ENCODE measurements around the gene AOPEP. TPM values are rescaled to one million over a fixed set of nuclear protein-coding genes. Genes with fewer than 3 reads are reported as not detected.
A peak's percentile ranks its signal among the peaks of the same experiment; 100 is the strongest.

The AOPEP gene
- total RNA-seq, 1 donor: 20.7 TPM

DNA sequence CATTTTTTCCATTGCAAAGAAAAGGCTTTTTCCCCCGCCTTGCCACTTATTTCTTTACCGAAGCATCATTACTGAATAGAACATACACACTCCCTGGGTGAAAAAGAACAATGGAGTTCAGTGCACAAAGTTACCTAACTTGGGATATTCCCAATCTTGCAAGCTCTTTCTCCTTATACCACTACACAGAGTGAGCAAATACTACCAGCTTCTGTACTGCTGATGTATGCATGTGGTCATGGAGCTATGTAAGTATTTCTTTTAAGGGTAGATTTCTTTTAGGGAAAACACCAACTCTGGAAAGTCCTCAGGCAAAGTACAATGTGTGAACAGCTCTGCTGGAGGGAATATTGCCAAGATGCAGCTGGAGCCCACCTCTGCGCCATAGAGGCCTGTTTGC, 81.1 kb downstream of the AOPEP start:
- DNase-seq (ENCODE audit: low read depth in 2 of 3, low spot score in 2 of 3): no peak

- DNase-seq (ENCODE audit: low read depth in 2 of 3, low spot score in 2 of 3): no peak
Measured at GRCh38 chr9:94808926-94809700, 82.6 kb downstream of the AOPEP start.

DNA sequence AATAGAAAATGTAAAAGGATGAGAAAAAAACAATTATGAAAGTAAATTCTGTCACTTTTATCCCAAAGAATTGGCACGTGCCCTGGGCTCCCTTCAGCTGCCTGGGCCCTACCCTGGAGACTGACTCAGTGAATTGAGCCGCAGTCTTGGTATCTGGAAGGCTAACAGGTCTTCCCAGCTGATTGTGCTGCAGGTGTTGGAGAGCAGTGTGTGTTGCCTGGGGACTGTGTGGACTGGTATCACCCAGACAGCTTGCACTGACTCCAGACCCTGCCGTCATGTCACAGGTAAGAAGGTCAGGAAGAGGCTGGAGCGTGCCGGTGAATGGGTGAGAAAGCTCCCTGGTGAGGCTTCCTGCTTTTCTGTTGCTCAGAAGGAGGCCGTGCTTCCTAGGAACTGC, 83.3 kb downstream of the AOPEP start:
- DNase-seq (ENCODE audit: low read depth in 2 of 3, low spot score in 2 of 3): no peak

DNA sequence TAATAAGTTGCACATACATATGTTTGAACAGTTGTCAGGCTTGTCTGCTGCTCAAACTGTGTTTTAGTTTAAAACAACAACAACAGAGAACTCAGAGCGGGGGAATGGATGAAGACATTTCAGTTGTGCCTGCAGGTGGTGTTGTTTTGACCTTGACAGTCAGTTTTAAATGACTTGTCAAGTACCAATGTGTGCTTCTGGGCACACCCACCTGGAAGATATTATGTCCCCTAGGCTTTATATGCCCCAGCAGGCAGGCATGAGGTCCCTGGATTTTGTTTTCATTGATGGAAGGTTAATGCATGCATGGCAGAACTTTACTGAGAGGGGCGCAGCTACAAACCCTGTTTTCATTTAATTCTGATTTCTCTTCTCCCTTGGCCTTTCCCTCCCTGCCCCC, 84.6 kb downstream of the AOPEP start:
- no peak for DNase-seq (ENCODE audit: low read depth in 2 of 3, low spot score in 2 of 3)

DNA sequence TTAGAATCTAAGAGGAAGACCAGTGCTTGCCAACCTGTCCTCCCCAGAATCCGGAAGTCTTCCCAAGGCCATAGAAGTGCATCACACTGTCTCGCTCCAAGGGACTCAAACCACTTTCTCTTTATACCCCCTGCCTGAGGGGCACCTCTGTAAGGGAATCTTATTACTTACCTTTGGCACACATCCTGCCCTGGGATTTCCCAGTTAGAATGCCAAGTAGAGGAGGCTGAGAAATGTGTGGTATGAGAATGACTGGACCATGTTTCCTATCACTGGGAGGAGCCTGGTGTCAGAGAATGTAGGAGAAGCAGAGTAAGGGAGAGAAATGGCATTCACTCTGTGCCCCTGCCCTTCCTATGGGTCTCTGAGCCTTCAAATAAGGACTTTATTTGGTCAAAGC, 85.8 kb downstream of the AOPEP start:
- DNase-seq (ENCODE audit: low read depth in 2 of 3, low spot score in 2 of 3): no peak

- no peak for DNase-seq (ENCODE audit: low read depth in 2 of 3, low spot score in 2 of 3)
Measured at GRCh38 chr9:94813379-94813778, 86.9 kb downstream of the AOPEP start.

- no peak for DNase-seq (ENCODE audit: low read depth in 2 of 3, low spot score in 2 of 3)
Measured at GRCh38 chr9:94817291-94818177, 91.0 kb downstream of the AOPEP start.

GRCh38 chr9:94818178-94818541, 91.7 kb downstream of the AOPEP start:
- DNase-seq (ENCODE audit: low read depth in 2 of 3, low spot score in 2 of 3): no peak

DNA sequence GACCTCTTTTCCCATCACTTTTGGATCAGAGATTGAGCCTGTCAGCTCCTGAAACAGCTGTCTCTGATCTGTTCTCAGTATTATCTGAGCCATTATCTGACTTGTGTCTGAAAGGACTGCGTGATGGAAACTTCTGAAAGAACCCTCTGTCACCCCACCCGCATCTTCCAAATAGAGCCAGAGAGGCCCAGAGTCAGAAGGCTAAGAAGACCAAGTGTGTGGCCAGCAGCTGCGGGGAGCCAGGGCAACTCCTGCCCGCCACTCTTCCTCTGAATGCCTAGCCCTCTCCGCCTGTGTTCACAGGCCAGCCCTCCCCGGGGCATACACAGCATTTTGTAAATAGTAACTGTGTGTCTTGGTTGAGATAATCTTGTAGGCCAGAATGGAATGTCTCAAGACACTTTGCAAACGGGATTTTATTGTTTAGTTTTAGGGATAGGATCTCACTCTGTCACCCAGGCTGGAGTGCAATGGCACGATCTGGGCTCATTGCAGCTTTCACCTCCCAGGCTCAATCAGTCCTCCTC, 92.7 kb downstream of the AOPEP start:
- DNase-seq (ENCODE audit: low read depth in 2 of 3, low spot score in 2 of 3): no peak

GRCh38 chr9:94821098-94821887, 94.8 kb downstream of the AOPEP start:
- peak in 1 of 3 donors; percentile 19 for DNase-seq (ENCODE audit: low read depth in 2 of 3, low spot score in 2 of 3)

GRCh38 chr9:94822273-94822672, 95.8 kb downstream of the AOPEP start:
- no peak for DNase-seq (ENCODE audit: low read depth in 2 of 3, low spot score in 2 of 3)

DNA sequence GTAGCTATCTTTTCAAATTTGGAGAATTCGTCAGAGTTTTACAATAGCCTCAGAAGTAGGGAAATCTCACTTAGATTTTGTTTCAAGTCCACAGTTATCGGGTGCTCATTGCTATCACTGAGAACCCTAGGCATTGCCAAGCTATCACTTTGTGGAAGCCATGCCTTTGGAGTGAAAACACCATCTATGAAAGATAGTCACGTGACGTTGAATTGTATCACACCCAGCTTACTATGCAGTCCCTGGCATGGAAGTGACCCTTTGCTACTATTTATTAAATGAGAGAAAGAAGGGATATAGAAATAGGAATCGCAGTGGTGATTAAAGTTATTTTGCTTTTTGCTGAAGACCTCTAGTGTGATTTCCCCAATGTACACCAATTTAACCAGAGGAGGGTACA, 97.2 kb downstream of the AOPEP start:
- no peak for DNase-seq (ENCODE audit: low read depth in 2 of 3, low spot score in 2 of 3)

- no peak for DNase-seq (ENCODE audit: low read depth in 2 of 3, low spot score in 2 of 3)
Measured at GRCh38 chr9:94824411-94824810, 97.9 kb downstream of the AOPEP start.

DNA sequence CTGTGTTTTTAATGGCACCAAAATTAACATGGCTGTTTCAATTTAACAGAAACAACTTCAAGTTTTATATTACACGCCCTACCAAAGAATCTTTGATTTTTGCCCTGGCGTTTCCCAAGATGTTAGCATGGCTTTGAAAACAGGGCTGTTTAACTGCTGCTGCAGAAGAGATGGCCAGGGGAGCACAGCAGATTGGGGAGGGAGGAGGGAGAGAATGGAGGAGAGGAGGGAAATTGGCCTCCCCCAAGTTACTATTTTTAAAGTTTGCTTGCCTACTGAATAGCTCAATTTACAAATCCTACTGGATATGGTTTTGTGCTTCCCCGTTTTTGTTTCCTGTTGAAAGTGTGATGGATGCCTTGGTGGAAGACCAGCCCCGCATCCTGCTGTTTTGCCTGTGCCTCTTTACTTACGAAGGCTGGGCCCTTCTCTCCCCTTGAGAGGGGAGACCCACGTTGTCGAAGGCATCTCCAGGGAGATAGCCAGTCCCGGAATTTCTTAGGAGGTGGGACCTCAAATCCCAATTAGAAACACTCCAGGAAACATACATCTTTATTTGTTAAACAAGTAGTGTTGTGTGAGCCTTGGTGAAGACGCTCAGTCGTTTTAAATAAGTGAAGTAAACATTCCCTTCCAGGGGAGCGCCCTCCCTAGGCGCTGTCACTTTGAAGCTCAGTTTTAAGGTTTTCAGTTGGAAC, 98.6 kb downstream of the AOPEP start:
- no peak for DNase-seq (ENCODE audit: low read depth in 2 of 3, low spot score in 2 of 3)

DNA sequence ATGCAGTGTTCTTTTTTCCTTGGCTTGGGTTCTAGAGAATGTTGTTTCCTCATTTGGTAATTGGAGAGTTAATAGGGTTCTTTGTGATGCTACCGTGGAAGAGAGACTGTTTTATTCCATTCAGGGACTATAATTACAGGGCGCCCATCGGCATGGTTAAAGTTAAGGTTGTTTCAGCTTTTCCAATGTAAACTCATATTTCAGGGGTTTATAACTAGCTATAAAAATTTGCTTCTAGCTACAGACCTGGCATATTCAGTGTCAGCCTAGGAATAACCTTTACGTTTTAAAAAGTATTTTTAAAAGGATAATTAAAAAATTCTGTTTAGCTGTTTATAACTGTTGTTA, 99.1 kb downstream of the AOPEP start:
- no peak for DNase-seq (ENCODE audit: low read depth in 2 of 3, low spot score in 2 of 3)

DNA sequence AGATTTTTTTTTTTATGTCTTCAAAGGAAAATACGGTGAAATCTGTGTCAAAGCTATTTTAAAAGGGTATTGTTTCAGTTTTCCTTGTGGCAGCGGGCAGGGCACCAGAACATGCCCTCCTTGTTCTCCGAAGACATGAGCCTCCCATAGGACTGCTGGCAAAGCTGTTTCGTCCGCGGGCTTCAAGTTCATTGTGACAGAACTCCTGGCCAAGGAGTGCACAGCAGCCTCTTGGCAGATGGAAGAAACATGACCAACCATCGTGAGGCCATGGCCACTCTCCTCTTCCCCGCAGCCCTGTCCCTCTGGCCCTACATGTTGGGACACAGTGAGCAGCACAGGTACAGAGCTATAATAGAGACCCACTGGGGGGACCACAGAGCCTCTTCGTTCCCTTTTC, 99.5 kb downstream of the AOPEP start:
- DNase-seq (ENCODE audit: low read depth in 2 of 3, low spot score in 2 of 3): no peak

GRCh38 chr9:94826644-94827410, 100.3 kb downstream of the AOPEP start:
- no peak for DNase-seq (ENCODE audit: low read depth in 2 of 3, low spot score in 2 of 3)

DNA sequence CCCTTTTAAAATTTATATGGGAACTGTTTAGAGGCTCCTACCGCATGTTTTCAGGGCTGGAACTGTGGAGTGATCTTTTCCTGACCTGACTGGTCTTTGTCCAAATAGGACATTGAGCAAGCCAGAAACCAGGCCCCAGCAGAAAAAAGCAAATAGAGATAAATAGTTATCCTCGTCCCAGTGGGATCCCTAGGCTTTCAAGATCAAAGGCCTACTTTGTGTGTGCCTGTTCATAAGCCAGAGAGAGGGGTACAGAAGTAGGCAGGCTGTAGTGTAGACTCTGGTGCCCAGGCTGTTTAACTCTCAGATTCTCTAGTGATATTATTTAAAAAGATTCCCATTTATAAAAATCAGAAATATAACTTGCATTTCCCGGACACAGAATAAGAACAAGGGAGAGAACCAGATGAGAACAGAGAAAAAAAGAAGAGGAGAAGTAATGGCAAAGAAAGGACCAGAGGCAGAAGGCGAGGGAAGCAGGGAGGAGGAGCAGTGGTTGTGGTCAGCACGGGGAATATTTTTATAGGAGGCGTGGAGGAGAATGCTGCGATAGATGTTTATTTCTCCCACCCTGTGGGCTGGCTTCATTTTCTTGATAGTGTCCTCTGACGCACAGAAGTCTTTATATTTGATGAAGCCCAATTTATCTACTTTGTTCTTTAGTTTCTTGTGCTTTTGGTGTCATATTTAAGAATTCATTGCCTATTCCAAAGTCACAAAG, 101.2 kb downstream of the AOPEP start:
- no peak for DNase-seq (ENCODE audit: low read depth in 2 of 3, low spot score in 2 of 3)

Measured in hematopoietic multipotent progenitor cell (in vitro differentiated cells).